DOHH2 (cell line): Measurements from ENCODE around the gene AGER.

Source experiments
- H3F3A ChIP-seq: fragments of 200-600 bp; sonication (generic), shearing (Covaris generic); 2 replicates; pipeline ENCODE4 v1.6.0; 2016; ENCODE audit warnings: antibody characterized with exemption, mild to moderate bottlenecking; ENCODE audit not compliant: control insufficient read depth, insufficient read depth
- H3K27ac ChIP-seq: fragments of 200-600 bp; sonication (generic); 2 replicates; pipeline ENCODE4 v1.5.1; 2014; ENCODE audit warnings: low read depth, mild to moderate bottlenecking, low read length, moderate library complexity
- H3K27me3 ChIP-seq: fragments of 200-600 bp; sonication (generic); 2 replicates; pipeline ENCODE4 v1.6.1; 2014; ENCODE audit warnings: mild to moderate bottlenecking, low read length, mixed read lengths; ENCODE audit not compliant: control insufficient read depth
- H3K36me3 ChIP-seq: fragments of 200-600 bp; sonication (generic); 2 replicates; pipeline ENCODE4 v1.6.1; 2014; ENCODE audit warnings: mild to moderate bottlenecking, low read length, moderate library complexity, mixed read lengths; ENCODE audit not compliant: control insufficient read depth
- H3K4me1 ChIP-seq: fragments of 200-600 bp; sonication (generic); 2 replicates; pipeline ENCODE4 v1.6.1; 2014; ENCODE audit warnings: mild to moderate bottlenecking, low read length, mixed read lengths; ENCODE audit not compliant: control insufficient read depth
- H3K4me2 ChIP-seq: fragments of 200-600 bp; sonication (generic); 2 replicates; pipeline ENCODE4 v1.6.0; 2014; ENCODE audit warnings: mild to moderate bottlenecking, low read length, moderate library complexity
- H3K4me3 ChIP-seq: fragments of 200-600 bp; sonication (generic); 2 replicates; pipeline ENCODE4 v1.5.1; 2014; ENCODE audit warnings: mild to moderate bottlenecking, low read length, mixed read lengths
- H3K79me2 ChIP-seq: fragments of 200-600 bp; sonication (generic); 2 replicates; pipeline ENCODE4 v1.6.1; 2014; ENCODE audit warnings: mild to moderate bottlenecking, low read length, mixed read lengths; ENCODE audit not compliant: control insufficient read depth
- H3K9me2 ChIP-seq: fragments of 200-600 bp; sonication (generic); replicated peaks from 2 replicates; pipeline ENCODE4 v1.6.1; 2014; ENCODE audit warnings: mild to moderate bottlenecking, low read length, mixed read lengths; ENCODE audit not compliant: control insufficient read depth
- H3K9me3 ChIP-seq: fragments of 200-600 bp; sonication (generic); 2 replicates; pipeline ENCODE4 v1.6.1; 2014; ENCODE audit warnings: antibody characterized with exemption, low read length, mixed read lengths; ENCODE audit not compliant: control insufficient read depth, insufficient read depth
- H4K20me1 ChIP-seq: fragments of 200-600 bp; sonication (generic); 2 replicates; pipeline ENCODE4 v1.6.0; 2014; ENCODE audit warnings: low read depth, mild to moderate bottlenecking, antibody characterized with exemption, low read length, moderate library complexity; ENCODE audit not compliant: control insufficient read depth, insufficient read depth
- CTCF ChIP-seq: fragments of 200-600 bp; sonication (generic); IDR thresholded peaks from one replicate; pipeline ENCODE4 v1.5.1; 2014; ENCODE audit warnings: antibody characterized with exemption, mild to moderate bottlenecking, low read depth, low read length; ENCODE audit not compliant: poor library complexity, severe bottlenecking
- EZH2phosphoT487 ChIP-seq: fragments of 200-600 bp; sonication (generic); IDR thresholded peaks from 2 replicates; pipeline ENCODE4 v1.6.1; 2017; ENCODE audit warnings: borderline replicate concordance, mild to moderate bottlenecking, antibody characterized with exemption, low read length, moderate library complexity, mixed read lengths

Gene AGER

GRCh38 chr6:32195902-32196681, 12.0 kb upstream of the AGER start:
- no peak for TF ChIP-seq CTCF
- TF ChIP-seq EZH2phosphoT487, result no peak
- H3K4me1 ChIP-seq, result peaks cover 58% of the 10 kb centered on the region

GRCh38 chr6:32195652-32195901, 11.5 kb upstream of the AGER start:
- TF ChIP-seq EZH2phosphoT487, result no peak
- no peak for TF ChIP-seq CTCF
- Histone ChIP-seq H3K27me3 (no peaks in the 10 kb centered on the region), H3K9me2 (no peaks in the 10 kb centered on the region), H3K4me1 (peaks cover 62% of the 10 kb centered on the region), H3K79me2 (peaks cover 28% of the 10 kb centered on the region), H3K36me3 (peaks cover 17% of the 10 kb centered on the region), H3K4me3 (peak overlapping the region; percentile 97), H3K4me2 (peak overlapping the region; percentile 100), H3F3A (peaks cover 29% of the 10 kb centered on the region), H4K20me1 (no peaks in the 10 kb centered on the region), H3K9me3 (no peaks in the 10 kb centered on the region), H3K27ac (peak overlapping the region; percentile 85)

More at GRCh38 chr6:32195902-32196681, 12.0 kb upstream of the AGER start:
- Histone ChIP-seq H3K36me3 (peaks cover 14% of the 10 kb centered on the region), H3K4me3 (peak overlapping the region; percentile 97), H3F3A (peaks cover 26% of the 10 kb centered on the region), H3K27me3 (no peaks in the 10 kb centered on the region), H3K4me2 (peak overlapping the region; percentile 96), H3K9me2 (no peaks in the 10 kb centered on the region), H3K9me3 (no peaks in the 10 kb centered on the region), H4K20me1 (no peaks in the 10 kb centered on the region), H3K27ac (peak overlapping the region; percentile 85), H3K79me2 (peaks cover 24% of the 10 kb centered on the region)

- Histone ChIP-seq H3K9me2 (no peaks in the 10 kb centered on the region), H3K4me2 (peak overlapping the region; percentile 100), H3K4me3 (peak overlapping the region; percentile 97), H3K9me3 (no peaks in the 10 kb centered on the region), H3K79me2 (peaks cover 32% of the 10 kb centered on the region), H3K27ac (peak overlapping the region; percentile 80), H3K27me3 (no peaks in the 10 kb centered on the region), H3K36me3 (peaks cover 17% of the 10 kb centered on the region), H3K4me1 (peaks cover 65% of the 10 kb centered on the region), H4K20me1 (no peaks in the 10 kb centered on the region), H3F3A (peaks cover 29% of the 10 kb centered on the region)
- TF ChIP-seq CTCF (peak; percentile 74), EZH2phosphoT487 (no peak)
Measured at GRCh38 chr6:32194825-32195651, 11.0 kb upstream of the AGER start.
